GM20000 (cell line): ENCODE data around the gene TEX44.

Experiments
- DNase-seq: peaks from one replicate; pipeline ENCODE4 v3.0.0; 2012; ENCODE audit warnings: low spot score
- CTCF ChIP-seq: IDR thresholded peaks from 2 replicates; pipeline ENCODE4 v1.5.1; 2012; ENCODE audit warnings: mild to moderate bottlenecking, control low read depth; ENCODE audit errors: extremely low read depth, missing control alignments

The TEX44 gene

GRCh38 chr2:231640641-231641111, 48.0 kb downstream of the TEX44 start:
- no peak for DNase-seq
- no peak for TF ChIP-seq CTCF

GRCh38 chr2:231642631-231643494, 50.2 kb downstream of the TEX44 start:
- TF ChIP-seq CTCF = no peak
- peak; percentile 73 for DNase-seq

- no peak for TF ChIP-seq CTCF
- DNase-seq = no peak
Observed at GRCh38 chr2:231643495-231643888, 50.8 kb downstream of the TEX44 start.
